HepG2 (cell line): Measurements from ENCODE around the gene SFT2D1. TPM values are rescaled to one million over a fixed set of nuclear protein-coding genes. Genes with fewer than 3 reads are reported as not detected.

ENCODE experiments used
- CENPT ChIP-seq: sonication (generic); formaldehyde crosslinking; IDR thresholded peaks from 2 replicates; pipeline ENCODE4 v1.8.0; 2022; ENCODE audit warnings: low read depth, mild to moderate bottlenecking, moderate library complexity, missing genetic modification reagents
- GFI1 ChIP-seq: sonication (generic); formaldehyde crosslinking; IDR thresholded peaks from 2 replicates; pipeline ENCODE4 v1.5.0; 2020; ENCODE audit warnings: missing genetic modification reagents, mild to moderate bottlenecking, borderline replicate concordance
- GLI4 ChIP-seq: sonication (generic); formaldehyde crosslinking; IDR thresholded peaks from 2 replicates; pipeline ENCODE4 v1.5.1; 2020; ENCODE audit warnings: missing genetic modification reagents, mild to moderate bottlenecking, moderate library complexity, borderline replicate concordance
- NR1H2 ChIP-seq: sonication (generic); formaldehyde crosslinking; IDR thresholded peaks from 2 replicates; pipeline ENCODE4 v1.8.1; 2022; ENCODE audit warnings: low read depth, missing genetic modification reagents, borderline replicate concordance
- NR3C1 ChIP-seq: sonication (generic); formaldehyde crosslinking; IDR thresholded peaks from 2 replicates; pipeline ENCODE4 v1.4.0; 2020; ENCODE audit warnings: missing genetic modification reagents
- PITX1 ChIP-seq: sonication (generic); formaldehyde crosslinking; IDR thresholded peaks from 2 replicates; pipeline ENCODE4 v1.5.1; 2020; ENCODE audit warnings: mild to moderate bottlenecking, missing genetic modification reagents
- TRIM24 ChIP-seq: sonication (generic); formaldehyde crosslinking; IDR thresholded peaks from 2 replicates; pipeline ENCODE4 v1.8.0; 2022; ENCODE audit warnings: mild to moderate bottlenecking, missing genetic modification reagents
- ZMAT3 ChIP-seq: sonication (generic); formaldehyde crosslinking; conservative IDR thresholded peaks from 2 replicates; pipeline ENCODE4 v1.7.0; 2021; ENCODE audit warnings: missing genetic modification reagents
- ZNF652 ChIP-seq: IDR thresholded peaks from 2 replicates; pipeline ENCODE4 v1.6.1; 2016; ENCODE audit warnings: low read depth, borderline replicate concordance
- ZNF776 ChIP-seq: sonication (generic); formaldehyde crosslinking; IDR thresholded peaks from 2 replicates; pipeline ENCODE4 v1.4.0; 2020; ENCODE audit warnings: mild to moderate bottlenecking, missing genetic modification reagents
- ZNF790 ChIP-seq: sonication (generic); formaldehyde crosslinking; IDR thresholded peaks from 2 replicates; pipeline ENCODE4 v1.8.0; 2022; ENCODE audit warnings: missing genetic modification reagents, mild to moderate bottlenecking, borderline replicate concordance
- polyA plus RNA-seq, 8 experiments: library from polyadenylated mRNA; depleted of rRNA in 3 of 8; stranded (reverse) in 7 of 8; unstranded in 1 of 8; fragments of >200 nt; fragmentation: Illumina TruSeq in 4 of 8; extraction: Trizol in 4 of 8; gene quantifications; 2 replicates each; pipeline versions ENCODE4 v1.2.1 to v1.2.3, GENCODE V29; 2011 to 2016; ENCODE audit warnings: low read depth in 4 of 8, missing spikeins in 1 of 8, mixed read lengths in 1 of 8; ENCODE audit not compliant: insufficient read depth in 1 of 8
- total RNA-seq, 5 experiments: library from RNA; depleted of rRNA; stranded (reverse); fragments of >200 nt; fragmentation: Illumina TruSeq; extraction: Trizol; gene quantifications; 2 replicates each; pipeline ENCODE4 v1.2.3, GENCODE V29; 2016; ENCODE audit warnings: low read depth in 1 of 5
- TF ChIP-seq, protein P1 (sequence below): sonication (generic); formaldehyde crosslinking; IDR thresholded peaks from 2 replicates; pipeline ENCODE4 v1.9.0; 2021; ENCODE audit warnings: mild to moderate bottlenecking, missing genetic modification reagents
- TF ChIP-seq, protein P2 (sequence below): sonication (generic); formaldehyde crosslinking; IDR thresholded peaks from one replicate; pipeline ENCODE4 v1.5.1; 2020; ENCODE audit warnings: mild to moderate bottlenecking, missing genetic modification reagents; ENCODE audit errors: not compliant biosample characterization

The SFT2D1 gene
- total and polyA plus RNA-seq, 2 of the 13 experiments (the other 11 are each of a cell fraction or from before 2014, with no cell fraction given) = 115 to 147 TPM

DNA sequence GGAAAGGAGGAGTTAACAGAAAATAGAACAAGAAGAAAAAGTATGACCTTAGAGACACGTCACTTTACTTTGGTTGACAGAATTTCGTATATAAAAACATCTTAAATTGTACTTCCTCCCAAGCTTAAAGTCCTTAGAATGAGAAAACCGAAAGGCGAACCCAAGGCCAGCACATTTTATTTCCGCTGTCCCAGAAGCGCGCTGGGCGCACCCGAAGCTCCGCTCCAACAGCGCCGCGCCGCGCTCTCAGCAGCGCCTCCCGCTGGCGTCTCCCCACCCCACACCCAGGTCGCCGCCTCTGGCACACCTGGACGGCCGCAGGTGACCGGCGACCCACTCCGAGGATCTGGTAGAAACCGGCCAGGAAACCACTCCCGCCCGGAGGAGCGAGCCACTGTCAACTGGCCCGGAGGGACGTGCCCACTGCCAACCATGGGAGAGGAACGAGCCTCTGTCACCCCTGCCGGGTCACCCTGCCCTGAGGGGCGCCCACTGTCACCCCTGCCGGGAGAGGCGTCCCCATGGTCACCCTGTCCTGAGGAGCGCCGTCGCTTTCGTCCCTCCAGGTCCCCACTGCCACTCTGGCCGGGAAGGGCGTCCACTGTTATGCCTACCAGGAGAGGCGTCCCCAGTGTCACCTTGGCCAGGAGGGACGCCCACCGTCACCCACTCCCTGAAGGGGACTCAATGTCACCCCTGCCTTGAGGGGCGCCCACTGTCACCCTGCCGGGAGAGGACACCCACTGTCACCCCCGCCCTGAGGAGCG, 39.6 kb upstream of the SFT2D1 start (continued):
- TF ChIP-seq, protein P1, sequence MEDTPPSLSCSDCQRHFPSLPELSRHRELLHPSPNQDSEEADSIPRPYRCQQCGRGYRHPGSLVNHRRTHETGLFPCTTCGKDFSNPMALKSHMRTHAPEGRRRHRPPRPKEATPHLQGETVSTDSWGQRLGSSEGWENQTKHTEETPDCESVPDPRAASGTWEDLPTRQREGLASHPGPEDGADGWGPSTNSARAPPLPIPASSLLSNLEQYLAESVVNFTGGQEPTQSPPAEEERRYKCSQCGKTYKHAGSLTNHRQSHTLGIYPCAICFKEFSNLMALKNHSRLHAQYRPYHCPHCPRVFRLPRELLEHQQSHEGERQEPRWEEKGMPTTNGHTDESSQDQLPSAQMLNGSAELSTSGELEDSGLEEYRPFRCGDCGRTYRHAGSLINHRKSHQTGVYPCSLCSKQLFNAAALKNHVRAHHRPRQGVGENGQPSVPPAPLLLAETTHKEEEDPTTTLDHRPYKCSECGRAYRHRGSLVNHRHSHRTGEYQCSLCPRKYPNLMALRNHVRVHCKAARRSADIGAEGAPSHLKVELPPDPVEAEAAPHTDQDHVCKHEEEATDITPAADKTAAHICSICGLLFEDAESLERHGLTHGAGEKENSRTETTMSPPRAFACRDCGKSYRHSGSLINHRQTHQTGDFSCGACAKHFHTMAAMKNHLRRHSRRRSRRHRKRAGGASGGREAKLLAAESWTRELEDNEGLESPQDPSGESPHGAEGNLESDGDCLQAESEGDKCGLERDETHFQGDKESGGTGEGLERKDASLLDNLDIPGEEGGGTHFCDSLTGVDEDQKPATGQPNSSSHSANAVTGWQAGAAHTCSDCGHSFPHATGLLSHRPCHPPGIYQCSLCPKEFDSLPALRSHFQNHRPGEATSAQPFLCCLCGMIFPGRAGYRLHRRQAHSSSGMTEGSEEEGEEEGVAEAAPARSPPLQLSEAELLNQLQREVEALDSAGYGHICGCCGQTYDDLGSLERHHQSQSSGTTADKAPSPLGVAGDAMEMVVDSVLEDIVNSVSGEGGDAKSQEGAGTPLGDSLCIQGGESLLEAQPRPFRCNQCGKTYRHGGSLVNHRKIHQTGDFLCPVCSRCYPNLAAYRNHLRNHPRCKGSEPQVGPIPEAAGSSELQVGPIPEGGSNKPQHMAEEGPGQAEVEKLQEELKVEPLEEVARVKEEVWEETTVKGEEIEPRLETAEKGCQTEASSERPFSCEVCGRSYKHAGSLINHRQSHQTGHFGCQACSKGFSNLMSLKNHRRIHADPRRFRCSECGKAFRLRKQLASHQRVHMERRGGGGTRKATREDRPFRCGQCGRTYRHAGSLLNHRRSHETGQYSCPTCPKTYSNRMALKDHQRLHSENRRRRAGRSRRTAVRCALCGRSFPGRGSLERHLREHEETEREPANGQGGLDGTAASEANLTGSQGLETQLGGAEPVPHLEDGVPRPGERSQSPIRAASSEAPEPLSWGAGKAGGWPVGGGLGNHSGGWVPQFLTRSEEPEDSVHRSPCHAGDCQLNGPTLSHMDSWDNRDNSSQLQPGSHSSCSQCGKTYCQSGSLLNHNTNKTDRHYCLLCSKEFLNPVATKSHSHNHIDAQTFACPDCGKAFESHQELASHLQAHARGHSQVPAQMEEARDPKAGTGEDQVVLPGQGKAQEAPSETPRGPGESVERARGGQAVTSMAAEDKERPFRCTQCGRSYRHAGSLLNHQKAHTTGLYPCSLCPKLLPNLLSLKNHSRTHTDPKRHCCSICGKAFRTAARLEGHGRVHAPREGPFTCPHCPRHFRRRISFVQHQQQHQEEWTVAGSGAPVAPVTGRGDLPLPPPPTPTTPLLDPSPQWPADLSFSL = no peak
- TF ChIP-seq ZNF790 (CRISPR knock-in tag) = 0 out of 2 replicates have a peak, but pooled peaks have one; percentile 40
- TF ChIP-seq PITX1 (CRISPR knock-in tag) = peak; percentile 51; the same call in 1 of the 2 replicates
- no peak for TF ChIP-seq NR3C1
- TF ChIP-seq ZMAT3 (CRISPR knock-in tag) = 0 out of 2 replicates have a peak, but pooled peaks have one; percentile 69
- no peak for TF ChIP-seq TRIM24 (CRISPR knock-in tag)
- no peak for TF ChIP-seq GFI1 (CRISPR knock-in tag)
- no peak for TF ChIP-seq GLI4 (CRISPR knock-in tag)
- no peak; the same call in none of the 2 replicates for TF ChIP-seq ZNF776
- no peak for TF ChIP-seq ZNF652 (CRISPR knock-in tag)
- TF ChIP-seq NR1H2 (CRISPR knock-in tag) = peak; percentile 92; the same call in 1 of the 2 replicates
- TF ChIP-seq, protein P2, sequence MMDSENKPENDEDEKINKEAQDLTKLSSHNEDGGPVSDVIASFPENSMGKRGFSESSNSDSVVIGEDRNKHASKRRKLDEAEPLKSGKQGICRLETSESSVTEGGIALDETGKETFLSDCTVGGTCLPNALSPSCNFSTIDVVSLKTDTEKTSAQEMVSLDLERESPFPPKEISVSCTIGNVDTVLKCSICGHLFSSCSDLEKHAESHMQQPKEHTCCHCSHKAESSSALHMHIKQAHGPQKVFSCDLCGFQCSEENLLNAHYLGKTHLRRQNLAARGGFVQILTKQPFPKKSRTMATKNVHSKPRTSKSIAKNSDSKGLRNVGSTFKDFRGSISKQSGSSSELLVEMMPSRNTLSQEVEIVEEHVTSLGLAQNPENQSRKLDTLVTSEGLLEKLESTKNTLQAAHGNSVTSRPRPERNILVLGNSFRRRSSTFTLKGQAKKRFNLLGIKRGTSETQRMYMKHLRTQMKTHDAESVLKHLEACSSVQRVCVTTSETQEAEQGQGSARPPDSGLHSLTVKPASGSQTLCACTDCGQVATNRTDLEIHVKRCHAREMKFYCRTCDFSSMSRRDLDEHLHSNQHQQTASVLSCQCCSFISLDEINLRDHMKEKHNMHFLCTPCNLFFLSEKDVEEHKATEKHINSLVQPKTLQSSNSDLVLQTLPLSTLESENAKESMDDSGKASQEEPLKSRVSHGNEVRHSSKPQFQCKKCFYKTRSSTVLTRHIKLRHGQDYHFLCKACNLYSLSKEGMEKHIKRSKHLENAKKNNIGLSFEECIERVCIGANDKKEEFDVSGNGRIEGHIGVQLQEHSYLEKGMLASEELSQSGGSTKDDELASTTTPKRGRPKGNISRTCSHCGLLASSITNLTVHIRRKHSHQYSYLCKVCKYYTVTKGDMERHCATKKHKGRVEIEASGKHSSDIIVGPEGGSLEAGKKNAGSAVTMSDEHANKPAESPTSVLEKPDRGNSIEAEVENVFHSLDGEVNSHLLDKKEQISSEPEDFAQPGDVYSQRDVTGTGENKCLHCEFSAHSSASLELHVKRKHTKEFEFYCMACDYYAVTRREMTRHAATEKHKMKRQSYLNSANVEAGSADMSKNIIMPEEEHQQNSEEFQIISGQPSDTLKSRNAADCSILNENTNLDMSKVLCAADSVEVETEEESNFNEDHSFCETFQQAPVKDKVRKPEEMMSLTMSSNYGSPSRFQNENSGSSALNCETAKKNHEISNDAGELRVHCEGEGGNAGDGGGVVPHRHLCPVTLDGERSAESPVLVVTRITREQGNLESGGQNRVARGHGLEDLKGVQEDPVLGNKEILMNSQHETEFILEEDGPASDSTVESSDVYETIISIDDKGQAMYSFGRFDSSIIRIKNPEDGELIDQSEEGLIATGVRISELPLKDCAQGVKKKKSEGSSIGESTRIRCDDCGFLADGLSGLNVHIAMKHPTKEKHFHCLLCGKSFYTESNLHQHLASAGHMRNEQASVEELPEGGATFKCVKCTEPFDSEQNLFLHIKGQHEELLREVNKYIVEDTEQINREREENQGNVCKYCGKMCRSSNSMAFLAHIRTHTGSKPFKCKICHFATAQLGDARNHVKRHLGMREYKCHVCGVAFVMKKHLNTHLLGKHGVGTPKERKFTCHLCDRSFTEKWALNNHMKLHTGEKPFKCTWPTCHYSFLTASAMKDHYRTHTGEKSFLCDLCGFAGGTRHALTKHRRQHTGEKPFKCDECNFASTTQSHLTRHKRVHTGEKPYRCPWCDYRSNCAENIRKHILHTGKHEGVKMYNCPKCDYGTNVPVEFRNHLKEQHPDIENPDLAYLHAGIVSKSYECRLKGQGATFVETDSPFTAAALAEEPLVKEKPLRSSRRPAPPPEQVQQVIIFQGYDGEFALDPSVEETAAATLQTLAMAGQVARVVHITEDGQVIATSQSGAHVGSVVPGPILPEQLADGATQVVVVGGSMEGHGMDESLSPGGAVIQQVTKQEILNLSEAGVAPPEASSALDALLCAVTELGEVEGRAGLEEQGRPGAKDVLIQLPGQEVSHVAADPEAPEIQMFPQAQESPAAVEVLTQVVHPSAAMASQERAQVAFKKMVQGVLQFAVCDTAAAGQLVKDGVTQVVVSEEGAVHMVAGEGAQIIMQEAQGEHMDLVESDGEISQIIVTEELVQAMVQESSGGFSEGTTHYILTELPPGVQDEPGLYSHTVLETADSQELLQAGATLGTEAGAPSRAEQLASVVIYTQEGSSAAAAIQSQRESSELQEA (CRISPR knock-in tag) = peak; percentile 56
- no peak for TF ChIP-seq CENPT (CRISPR knock-in tag)
